Measurements from ENCODE around the gene ROR2.

The ROR2 gene

GRCh38 chr9:91818647-91819403, 131.2 kb downstream of the ROR2 start:
- no peak overlapping the region for H3K9ac ChIP-seq (ENCODE audit: low read depth, low read length)
- H3K36me3 ChIP-seq (ENCODE audit: insufficient read depth, low read length), result no peaks in the 10 kb centered on the region
- H3K4me1 ChIP-seq (ENCODE audit: insufficient read depth, low read length), result no peaks in the 10 kb centered on the region
- H3K4me3 ChIP-seq (ENCODE audit: low read depth in 1 of 2, low read length in 2 of 2), result no peak overlapping the region
- H2AFZ ChIP-seq (ENCODE audit: low read depth, low read length), result no peak overlapping the region
- H3K4me2 ChIP-seq (ENCODE audit: insufficient read depth, low read length), result no peak overlapping the region
- TF ChIP-seq EZH2 (IDR thresholded peaks at IDR 0.05; ENCODE audit: borderline replicate concordance, low read depth, low read length, severe bottlenecking) (no peak), CTCF (IDR thresholded peaks at IDR 0.05; ENCODE audit: borderline replicate concordance, extremely low read depth, low read length, poor library complexity, severe bottlenecking) (no peak)
- H3K9me3 ChIP-seq (ENCODE audit: insufficient read depth, low read length, severe bottlenecking), result no peaks in the 10 kb centered on the region
- no peaks in the 10 kb centered on the region for H4K20me1 ChIP-seq (ENCODE audit: insufficient read depth, low read length)
- no peak for ATAC-seq (ENCODE audit: insufficient read depth, low read depth)
- H3K27me3 ChIP-seq (ENCODE audit: insufficient read depth, low read length, poor library complexity), result no peaks in the 10 kb centered on the region
- no peak overlapping the region for H3K27ac ChIP-seq (ENCODE audit: low read length)
- no peaks in the 10 kb centered on the region for H3K79me2 ChIP-seq (ENCODE audit: insufficient read depth, low read length)
- no peak for DNase-seq

- no peaks in the 10 kb centered on the region for H3K79me2 ChIP-seq (ENCODE audit: insufficient read depth, low read length)
- no peak for ATAC-seq (ENCODE audit: insufficient read depth, low read depth)
- no peak overlapping the region for H3K4me2 ChIP-seq (ENCODE audit: insufficient read depth, low read length)
- TF ChIP-seq CTCF (IDR thresholded peaks at IDR 0.05; ENCODE audit: borderline replicate concordance, extremely low read depth, low read length, poor library complexity, severe bottlenecking) (no peak), EZH2 (IDR thresholded peaks at IDR 0.05; ENCODE audit: borderline replicate concordance, low read depth, low read length, severe bottlenecking) (no peak)
- no peak overlapping the region for H3K4me3 ChIP-seq (ENCODE audit: low read depth in 1 of 2, low read length in 2 of 2)
- no peaks in the 10 kb centered on the region for H3K4me1 ChIP-seq (ENCODE audit: insufficient read depth, low read length)
- DNase-seq, result no peak
- no peaks in the 10 kb centered on the region for H3K36me3 ChIP-seq (ENCODE audit: insufficient read depth, low read length)
- H2AFZ ChIP-seq (ENCODE audit: low read depth, low read length), result no peak overlapping the region
- H3K27ac ChIP-seq (ENCODE audit: low read length), result no peak overlapping the region
- no peaks in the 10 kb centered on the region for H4K20me1 ChIP-seq (ENCODE audit: insufficient read depth, low read length)
- H3K27me3 ChIP-seq (ENCODE audit: insufficient read depth, low read length, poor library complexity), result no peaks in the 10 kb centered on the region
- no peak overlapping the region for H3K9ac ChIP-seq (ENCODE audit: low read depth, low read length)
- no peaks in the 10 kb centered on the region for H3K9me3 ChIP-seq (ENCODE audit: insufficient read depth, low read length, severe bottlenecking)
Observed at GRCh38 chr9:91818225-91818585, 131.8 kb downstream of the ROR2 start.

GRCh38 chr9:91817493-91818224, 132.4 kb downstream of the ROR2 start:
- ATAC-seq (ENCODE audit: insufficient read depth, low read depth) (no peak), DNase-seq (no peak)
- Histone ChIP-seq H3K9ac (ENCODE audit: low read depth, low read length) (no peak overlapping the region), H3K4me3 (ENCODE audit: low read depth in 1 of 2, low read length in 2 of 2) (no peak overlapping the region), H3K27ac (ENCODE audit: low read length) (no peak overlapping the region), H2AFZ (ENCODE audit: low read depth, low read length) (no peak overlapping the region), H3K79me2 (ENCODE audit: insufficient read depth, low read length) (no peaks in the 10 kb centered on the region), H3K27me3 (ENCODE audit: insufficient read depth, low read length, poor library complexity) (no peaks in the 10 kb centered on the region), H3K4me1 (ENCODE audit: insufficient read depth, low read length) (no peaks in the 10 kb centered on the region), H3K9me3 (ENCODE audit: insufficient read depth, low read length, severe bottlenecking) (no peaks in the 10 kb centered on the region), H3K36me3 (ENCODE audit: insufficient read depth, low read length) (no peaks in the 10 kb centered on the region), H4K20me1 (ENCODE audit: insufficient read depth, low read length) (no peaks in the 10 kb centered on the region), H3K4me2 (ENCODE audit: insufficient read depth, low read length) (no peak overlapping the region)
- TF ChIP-seq CTCF (IDR thresholded peaks at IDR 0.05; ENCODE audit: borderline replicate concordance, extremely low read depth, low read length, poor library complexity, severe bottlenecking), result no peak
